K562 (cell line): ENCODE data around the gene OR2W1. TPM values are rescaled to one million over a fixed set of nuclear protein-coding genes. Genes with fewer than 3 reads are reported as not detected.

Source experiments
- ASH1L ChIP-seq: fragments of 450-650 bp; IDR thresholded peaks from 2 replicates; pipeline ENCODE4 v1.6.1; 2018; ENCODE audit warnings: borderline replicate concordance, mild to moderate bottlenecking, low read depth; ENCODE audit not compliant: partially characterized antibody
- ATF7 ChIP-seq: fragments of 450-650 bp; IDR thresholded peaks from 2 replicates; pipeline ENCODE4 v1.7.1; 2014; ENCODE audit warnings: mild to moderate bottlenecking, moderate library complexity
- HDAC8 ChIP-seq: fragments of 450-650 bp; IDR thresholded peaks from 2 replicates; pipeline ENCODE4 v1.6.1; 2016; ENCODE audit warnings: mild to moderate bottlenecking, missing genetic modification characterization, moderate library complexity, missing compliant biosample characterization
- JUN ChIP-seq, 2 experiments: sonication (generic) in 1 of 2; formaldehyde crosslinking in 1 of 2; IDR thresholded peaks; 2 replicates each; pipeline versions ENCODE4 v1.6.1 to v1.8.0; 2012 to 2022; ENCODE audit warnings: borderline replicate concordance in 2 of 2, mild to moderate bottlenecking in 2 of 2, improper control_type of control experiment in 1 of 2, low read depth in 1 of 2, low read length in 1 of 2, missing genetic modification reagents in 1 of 2
- LARP7 ChIP-seq: fragments of 450-650 bp; IDR thresholded peaks from 2 replicates; pipeline ENCODE4 v1.6.1; 2016
- MCM7 ChIP-seq, 2 experiments: fragments of 450-650 bp; IDR thresholded peaks; 2 replicates each; pipeline ENCODE4 v1.6.1; 2016 to 2018
- NFE2L1 ChIP-seq: fragments of 450-650 bp; IDR thresholded peaks from 2 replicates; pipeline ENCODE4 v1.6.1; 2016; ENCODE audit warnings: missing genetic modification characterization, low read depth, mild to moderate bottlenecking, missing compliant biosample characterization, moderate library complexity, borderline replicate concordance
- PHB ChIP-seq: fragments of 250-450 bp; sonication (Bioruptor Pico); IDR thresholded peaks from 2 replicates; pipeline ENCODE4 v1.5.0; 2021
- PHF8 ChIP-seq: fragments of 200-600 bp; sonication (generic); IDR thresholded peaks from 2 replicates; pipeline ENCODE4 v1.6.1; 2012; ENCODE audit warnings: mixed run types, mild to moderate bottlenecking, inconsistent platforms, low read length, moderate library complexity, borderline replicate concordance
- TAL1 ChIP-seq: fragments of 450-650 bp; IDR thresholded peaks from 2 replicates; pipeline ENCODE4 v1.6.1; 2016; ENCODE audit warnings: mild to moderate bottlenecking
- TEAD4 ChIP-seq, 2 experiments: sonication (generic) in 1 of 2; formaldehyde crosslinking in 1 of 2; IDR thresholded peaks; 2 replicates each; pipeline versions ENCODE4 v1.6.1 to v1.8.0; 2012 to 2022; ENCODE audit warnings: borderline replicate concordance in 1 of 2, inconsistent platforms in 1 of 2, low read length in 1 of 2, mild to moderate bottlenecking in 1 of 2, missing genetic modification reagents in 1 of 2
- THRAP3 ChIP-seq: fragments of 450-650 bp; IDR thresholded peaks from 2 replicates; pipeline ENCODE4 v1.6.1; 2016; ENCODE audit warnings: mild to moderate bottlenecking, inconsistent platforms, borderline replicate concordance
- TRIM24 ChIP-seq, 2 experiments: fragments of 450-650 bp; IDR thresholded peaks; 2 replicates each; pipeline ENCODE4 v1.6.1; 2016
- XRCC3 ChIP-seq: fragments of 450-650 bp; IDR thresholded peaks from 2 replicates; pipeline ENCODE4 v1.6.1; 2017; ENCODE audit warnings: mild to moderate bottlenecking, moderate library complexity
- ZNF324 ChIP-seq: fragments of 250-450 bp; sonication (Bioruptor Pico); IDR thresholded peaks from 2 replicates; pipeline ENCODE4 v1.4.0; 2020; ENCODE audit warnings: mild to moderate bottlenecking
- polyA plus RNA-seq, 8 experiments: library from polyadenylated mRNA; depleted of rRNA in 4 of 8; stranded (reverse) in 5 of 8; unstranded in 3 of 8; fragments of >200 nt; fragmentation: Nextera tagmentation in 2 of 8; fragmentation: Illumina TruSeq in 1 of 8; extraction: Ambion mirVana in 2 of 8; extraction: Trizol in 1 of 8; gene quantifications; 2 replicates each; pipeline versions ENCODE4 v1.2.1 to v1.2.3, GENCODE V29; 2011 to 2014; ENCODE audit warnings: inconsistent platforms in 1 of 8, missing spikeins in 1 of 8
- total RNA-seq, 7 experiments: library from RNA; depleted of rRNA in 6 of 7; stranded (reverse); fragments of >200 nt in 6 of 7; fragmentation: Illumina TruSeq in 2 of 7; extraction: Trizol in 2 of 7; gene quantifications; 2 replicates each; pipeline versions ENCODE4 v1.2.1 to v1.2.3, GENCODE V29; 2011 to 2021; ENCODE audit warnings: low replicate concordance in 1 of 7
- TF ChIP-seq, protein P1 (sequence below): sonication (generic); formaldehyde crosslinking; IDR thresholded peaks from 2 replicates; pipeline ENCODE4 v1.5.0; 2020; ENCODE audit warnings: missing genetic modification reagents
- TF ChIP-seq, protein P2 (sequence below): fragments of 200-400 bp; formaldehyde crosslinking; IDR thresholded peaks from 2 replicates; pipeline ENCODE4 v1.6.1; 2017; ENCODE audit warnings: mild to moderate bottlenecking, low read depth, low read length, moderate library complexity
- TF ChIP-seq, protein P3 (sequence below), 2 experiments: IDR thresholded peaks; 2 replicates each; pipeline ENCODE4 v1.6.1; 2011; ENCODE audit warnings: borderline replicate concordance in 1 of 2, control low read depth in 1 of 2, low read depth in 1 of 2, low read length in 1 of 2, mild to moderate bottlenecking in 1 of 2, mixed read lengths in 1 of 2, moderate library complexity in 1 of 2; ENCODE audit not compliant: insufficient read depth in 1 of 2, insufficient read length in 1 of 2, poor library complexity in 1 of 2, severe bottlenecking in 1 of 2; ENCODE audit errors: extremely low read depth in 1 of 2
- TF ChIP-seq, protein P4 (sequence below): IDR thresholded peaks from 3 replicates; pipeline ENCODE4 v1.6.1; 2011; ENCODE audit warnings: borderline replicate concordance, mild to moderate bottlenecking, moderate library complexity; ENCODE audit not compliant: insufficient read length; ENCODE audit errors: extremely low read depth

The OR2W1 gene
- total and polyA plus RNA-seq, 9 of the 15 experiments (the other 6 are each of a cell fraction or from before 2014, with no cell fraction given), result not detected

DNA sequence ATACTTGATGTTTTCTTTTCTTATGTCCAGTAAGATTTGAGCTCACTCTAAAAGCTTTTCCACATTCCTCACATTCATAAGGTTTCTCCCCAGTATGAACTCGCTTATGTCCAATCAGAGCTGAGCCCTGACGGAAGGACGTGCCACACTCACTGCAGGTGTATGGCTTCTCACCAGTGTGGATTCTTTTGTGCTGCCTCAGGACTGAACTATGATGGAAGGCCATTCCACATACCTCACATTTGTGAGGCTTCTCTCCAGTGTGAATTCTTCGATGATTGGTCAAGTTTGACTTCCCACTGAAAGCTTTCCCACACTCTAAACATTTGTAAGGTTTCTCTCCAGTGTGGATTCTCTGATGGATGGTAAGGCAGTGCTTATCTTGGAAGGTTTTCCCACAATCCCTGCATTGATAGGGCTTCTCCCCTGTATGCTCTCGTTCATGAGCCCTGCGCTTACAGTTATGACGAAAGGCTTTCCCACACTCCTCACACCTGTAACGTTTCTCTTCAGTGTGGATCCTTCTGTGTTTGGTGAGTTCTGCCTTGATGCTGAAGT, 49.8 kb downstream of the OR2W1 start (continued):
- TF ChIP-seq TEAD4 (IDR thresholded peaks at IDR 0.05; ENCODE audit: low read length) (peak; percentile 28; the same call in 1 of the 2 replicates), TEAD4 (CRISPR knock-in tag; IDR thresholded peaks at IDR 0.05; ENCODE audit: borderline replicate concordance) (no peak), ZNF324 (no peak), XRCC3 (0 out of 2 replicates have a peak, but pooled peaks have one; percentile 79), NFE2L1 (tag) (no peak), THRAP3 (no peak), TAL1 (no peak), PHF8 (no peak), TRIM24 (IDR thresholded peaks at IDR 0.05) (peak in 1 of 2 experiments; percentile 53; a peak in 1 of 4 replicates), ASH1L (no peak), JUN (IDR thresholded peaks at IDR 0.05; ENCODE audit: borderline replicate concordance, low read depth, low read length) (peak; percentile 39; the same call in 1 of the 2 replicates), JUN (CRISPR knock-in tag; IDR thresholded peaks at IDR 0.05; ENCODE audit: borderline replicate concordance) (no peak), ATF7 (no peak), LARP7 (no peak), HDAC8 (tag) (no peak), MCM7 (IDR thresholded peaks at IDR 0.05) (no peak), PHB (CRISPR knock-in tag) (no peak)
- TF ChIP-seq, protein P1, sequence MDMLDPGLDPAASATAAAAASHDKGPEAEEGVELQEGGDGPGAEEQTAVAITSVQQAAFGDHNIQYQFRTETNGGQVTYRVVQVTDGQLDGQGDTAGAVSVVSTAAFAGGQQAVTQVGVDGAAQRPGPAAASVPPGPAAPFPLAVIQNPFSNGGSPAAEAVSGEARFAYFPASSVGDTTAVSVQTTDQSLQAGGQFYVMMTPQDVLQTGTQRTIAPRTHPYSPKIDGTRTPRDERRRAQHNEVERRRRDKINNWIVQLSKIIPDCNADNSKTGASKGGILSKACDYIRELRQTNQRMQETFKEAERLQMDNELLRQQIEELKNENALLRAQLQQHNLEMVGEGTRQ (CRISPR knock-in tag), result no peak
- TF ChIP-seq, protein P2, sequence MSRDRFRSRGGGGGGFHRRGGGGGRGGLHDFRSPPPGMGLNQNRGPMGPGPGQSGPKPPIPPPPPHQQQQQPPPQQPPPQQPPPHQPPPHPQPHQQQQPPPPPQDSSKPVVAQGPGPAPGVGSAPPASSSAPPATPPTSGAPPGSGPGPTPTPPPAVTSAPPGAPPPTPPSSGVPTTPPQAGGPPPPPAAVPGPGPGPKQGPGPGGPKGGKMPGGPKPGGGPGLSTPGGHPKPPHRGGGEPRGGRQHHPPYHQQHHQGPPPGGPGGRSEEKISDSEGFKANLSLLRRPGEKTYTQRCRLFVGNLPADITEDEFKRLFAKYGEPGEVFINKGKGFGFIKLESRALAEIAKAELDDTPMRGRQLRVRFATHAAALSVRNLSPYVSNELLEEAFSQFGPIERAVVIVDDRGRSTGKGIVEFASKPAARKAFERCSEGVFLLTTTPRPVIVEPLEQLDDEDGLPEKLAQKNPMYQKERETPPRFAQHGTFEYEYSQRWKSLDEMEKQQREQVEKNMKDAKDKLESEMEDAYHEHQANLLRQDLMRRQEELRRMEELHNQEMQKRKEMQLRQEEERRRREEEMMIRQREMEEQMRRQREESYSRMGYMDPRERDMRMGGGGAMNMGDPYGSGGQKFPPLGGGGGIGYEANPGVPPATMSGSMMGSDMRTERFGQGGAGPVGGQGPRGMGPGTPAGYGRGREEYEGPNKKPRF, result no peak
- TF ChIP-seq, protein P3, sequence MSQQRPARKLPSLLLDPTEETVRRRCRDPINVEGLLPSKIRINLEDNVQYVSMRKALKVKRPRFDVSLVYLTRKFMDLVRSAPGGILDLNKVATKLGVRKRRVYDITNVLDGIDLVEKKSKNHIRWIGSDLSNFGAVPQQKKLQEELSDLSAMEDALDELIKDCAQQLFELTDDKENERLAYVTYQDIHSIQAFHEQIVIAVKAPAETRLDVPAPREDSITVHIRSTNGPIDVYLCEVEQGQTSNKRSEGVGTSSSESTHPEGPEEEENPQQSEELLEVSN (IDR thresholded peaks at IDR 0.05; ENCODE audit: borderline replicate concordance in 1 of 2, extremely low read depth in 1 of 2, insufficient read depth in 1 of 2, insufficient read length in 1 of 2, low read depth in 1 of 2, low read length in 1 of 2, poor library complexity in 1 of 2, severe bottlenecking in 1 of 2), result no peak
- TF ChIP-seq, protein P4, sequence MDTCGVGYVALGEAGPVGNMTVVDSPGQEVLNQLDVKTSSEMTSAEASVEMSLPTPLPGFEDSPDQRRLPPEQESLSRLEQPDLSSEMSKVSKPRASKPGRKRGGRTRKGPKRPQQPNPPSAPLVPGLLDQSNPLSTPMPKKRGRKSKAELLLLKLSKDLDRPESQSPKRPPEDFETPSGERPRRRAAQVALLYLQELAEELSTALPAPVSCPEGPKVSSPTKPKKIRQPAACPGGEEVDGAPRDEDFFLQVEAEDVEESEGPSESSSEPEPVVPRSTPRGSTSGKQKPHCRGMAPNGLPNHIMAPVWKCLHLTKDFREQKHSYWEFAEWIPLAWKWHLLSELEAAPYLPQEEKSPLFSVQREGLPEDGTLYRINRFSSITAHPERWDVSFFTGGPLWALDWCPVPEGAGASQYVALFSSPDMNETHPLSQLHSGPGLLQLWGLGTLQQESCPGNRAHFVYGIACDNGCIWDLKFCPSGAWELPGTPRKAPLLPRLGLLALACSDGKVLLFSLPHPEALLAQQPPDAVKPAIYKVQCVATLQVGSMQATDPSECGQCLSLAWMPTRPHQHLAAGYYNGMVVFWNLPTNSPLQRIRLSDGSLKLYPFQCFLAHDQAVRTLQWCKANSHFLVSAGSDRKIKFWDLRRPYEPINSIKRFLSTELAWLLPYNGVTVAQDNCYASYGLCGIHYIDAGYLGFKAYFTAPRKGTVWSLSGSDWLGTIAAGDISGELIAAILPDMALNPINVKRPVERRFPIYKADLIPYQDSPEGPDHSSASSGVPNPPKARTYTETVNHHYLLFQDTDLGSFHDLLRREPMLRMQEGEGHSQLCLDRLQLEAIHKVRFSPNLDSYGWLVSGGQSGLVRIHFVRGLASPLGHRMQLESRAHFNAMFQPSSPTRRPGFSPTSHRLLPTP, result no peak
